ENCODE results near the gene DPH6.
"Not testable (repeated sequence)": the region's sequence is repeated elsewhere in the genome, so short reads cannot be mapped to it uniquely, and the experiment has no call there.

DPH6 gene

GRCh38 chr15:35329521-35329961, 216.4 kb downstream of the DPH6 start:
- DNase-seq (ENCODE audit: low read depth), result peak; percentile 23

GRCh38 chr15:35328836-35329235, 217.1 kb downstream of the DPH6 start:
- DNase-seq (ENCODE audit: low read depth), result not testable (repeated sequence)

- DNase-seq (ENCODE audit: low read depth), result no peak
Measured at GRCh38 chr15:35327789-35328188, 218.2 kb downstream of the DPH6 start.

- DNase-seq (ENCODE audit: low read depth), result no peak
Measured at GRCh38 chr15:35325374-35325941, 220.5 kb downstream of the DPH6 start.

- DNase-seq (ENCODE audit: low read depth), result no peak
Measured at GRCh38 chr15:35323141-35323540, 222.8 kb downstream of the DPH6 start.

- no peak for DNase-seq (ENCODE audit: low read depth)
Measured at GRCh38 chr15:35321926-35322325, 224.0 kb downstream of the DPH6 start.

- DNase-seq (ENCODE audit: low read depth), result no peak
Measured at GRCh38 chr15:35320911-35321310, 225.1 kb downstream of the DPH6 start.
